HepG2 (cell line): ENCODE results near the gene CAPRIN1. TPM values are rescaled to one million over a fixed set of nuclear protein-coding genes. Genes with fewer than 3 reads are reported as not detected.

Experiments
- GLI4 ChIP-seq: sonication (generic); formaldehyde crosslinking; IDR thresholded peaks from 2 replicates; pipeline ENCODE4 v1.5.1; 2020; ENCODE audit warnings: missing genetic modification reagents, mild to moderate bottlenecking, moderate library complexity, borderline replicate concordance
- ZNF558 ChIP-seq: sonication (generic); formaldehyde crosslinking; IDR thresholded peaks from 2 replicates; pipeline ENCODE4 v1.9.0; 2022; ENCODE audit warnings: mild to moderate bottlenecking, missing genetic modification reagents, borderline replicate concordance
- ZNF678 ChIP-seq: sonication (generic); formaldehyde crosslinking; IDR thresholded peaks from 2 replicates; pipeline ENCODE4 v1.4.0; 2020; ENCODE audit warnings: mild to moderate bottlenecking, missing genetic modification reagents
- polyA plus RNA-seq, 8 experiments: library from polyadenylated mRNA; depleted of rRNA in 3 of 8; stranded (reverse) in 7 of 8; unstranded in 1 of 8; fragments of >200 nt; fragmentation: Illumina TruSeq in 4 of 8; extraction: Trizol in 4 of 8; gene quantifications; 2 replicates each; pipeline versions ENCODE4 v1.2.1 to v1.2.3, GENCODE V29; 2011 to 2016; ENCODE audit warnings: low read depth in 4 of 8, missing spikeins in 1 of 8, mixed read lengths in 1 of 8; ENCODE audit not compliant: insufficient read depth in 1 of 8
- total RNA-seq, 5 experiments: library from RNA; depleted of rRNA; stranded (reverse); fragments of >200 nt; fragmentation: Illumina TruSeq; extraction: Trizol; gene quantifications; 2 replicates each; pipeline ENCODE4 v1.2.3, GENCODE V29; 2016; ENCODE audit warnings: low read depth in 1 of 5
- TF ChIP-seq, protein P1 (sequence below): sonication (generic); formaldehyde crosslinking; IDR thresholded peaks from 2 replicates; pipeline ENCODE4 v1.4.0; 2020; ENCODE audit warnings: mild to moderate bottlenecking, missing genetic modification reagents

The CAPRIN1 gene
- total and polyA plus RNA-seq, 2 of the 13 experiments (the other 11 are each of a cell fraction or from before 2014, with no cell fraction given) = 114 to 162 TPM

DNA sequence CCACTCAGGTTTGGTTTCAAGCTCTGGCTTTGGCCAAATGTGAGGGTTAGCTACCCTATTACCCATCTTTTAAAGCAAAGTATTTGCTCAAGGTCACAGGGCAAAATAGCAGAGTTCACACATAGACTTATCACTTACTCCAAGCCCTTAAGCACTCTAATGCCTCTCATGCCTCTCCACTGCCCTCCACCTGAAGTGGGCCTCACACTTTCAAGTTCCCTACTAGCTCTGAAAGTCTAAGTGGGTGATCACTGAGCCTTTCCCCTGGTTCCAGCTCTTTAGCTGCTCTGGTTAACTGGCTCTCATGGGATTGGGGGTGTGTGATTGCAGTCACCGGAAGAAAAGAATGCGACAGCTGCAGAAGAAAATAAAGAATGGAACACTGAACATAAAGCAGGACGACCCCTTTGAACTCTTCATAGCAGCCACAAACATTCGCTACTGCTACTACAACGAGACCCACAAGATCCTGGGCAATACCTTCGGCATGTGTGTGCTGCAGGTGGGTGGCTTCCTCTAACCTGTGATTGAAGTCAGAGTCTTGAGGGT, 60.3 kb downstream of the CAPRIN1 start (continued):
- TF ChIP-seq, protein P1, sequence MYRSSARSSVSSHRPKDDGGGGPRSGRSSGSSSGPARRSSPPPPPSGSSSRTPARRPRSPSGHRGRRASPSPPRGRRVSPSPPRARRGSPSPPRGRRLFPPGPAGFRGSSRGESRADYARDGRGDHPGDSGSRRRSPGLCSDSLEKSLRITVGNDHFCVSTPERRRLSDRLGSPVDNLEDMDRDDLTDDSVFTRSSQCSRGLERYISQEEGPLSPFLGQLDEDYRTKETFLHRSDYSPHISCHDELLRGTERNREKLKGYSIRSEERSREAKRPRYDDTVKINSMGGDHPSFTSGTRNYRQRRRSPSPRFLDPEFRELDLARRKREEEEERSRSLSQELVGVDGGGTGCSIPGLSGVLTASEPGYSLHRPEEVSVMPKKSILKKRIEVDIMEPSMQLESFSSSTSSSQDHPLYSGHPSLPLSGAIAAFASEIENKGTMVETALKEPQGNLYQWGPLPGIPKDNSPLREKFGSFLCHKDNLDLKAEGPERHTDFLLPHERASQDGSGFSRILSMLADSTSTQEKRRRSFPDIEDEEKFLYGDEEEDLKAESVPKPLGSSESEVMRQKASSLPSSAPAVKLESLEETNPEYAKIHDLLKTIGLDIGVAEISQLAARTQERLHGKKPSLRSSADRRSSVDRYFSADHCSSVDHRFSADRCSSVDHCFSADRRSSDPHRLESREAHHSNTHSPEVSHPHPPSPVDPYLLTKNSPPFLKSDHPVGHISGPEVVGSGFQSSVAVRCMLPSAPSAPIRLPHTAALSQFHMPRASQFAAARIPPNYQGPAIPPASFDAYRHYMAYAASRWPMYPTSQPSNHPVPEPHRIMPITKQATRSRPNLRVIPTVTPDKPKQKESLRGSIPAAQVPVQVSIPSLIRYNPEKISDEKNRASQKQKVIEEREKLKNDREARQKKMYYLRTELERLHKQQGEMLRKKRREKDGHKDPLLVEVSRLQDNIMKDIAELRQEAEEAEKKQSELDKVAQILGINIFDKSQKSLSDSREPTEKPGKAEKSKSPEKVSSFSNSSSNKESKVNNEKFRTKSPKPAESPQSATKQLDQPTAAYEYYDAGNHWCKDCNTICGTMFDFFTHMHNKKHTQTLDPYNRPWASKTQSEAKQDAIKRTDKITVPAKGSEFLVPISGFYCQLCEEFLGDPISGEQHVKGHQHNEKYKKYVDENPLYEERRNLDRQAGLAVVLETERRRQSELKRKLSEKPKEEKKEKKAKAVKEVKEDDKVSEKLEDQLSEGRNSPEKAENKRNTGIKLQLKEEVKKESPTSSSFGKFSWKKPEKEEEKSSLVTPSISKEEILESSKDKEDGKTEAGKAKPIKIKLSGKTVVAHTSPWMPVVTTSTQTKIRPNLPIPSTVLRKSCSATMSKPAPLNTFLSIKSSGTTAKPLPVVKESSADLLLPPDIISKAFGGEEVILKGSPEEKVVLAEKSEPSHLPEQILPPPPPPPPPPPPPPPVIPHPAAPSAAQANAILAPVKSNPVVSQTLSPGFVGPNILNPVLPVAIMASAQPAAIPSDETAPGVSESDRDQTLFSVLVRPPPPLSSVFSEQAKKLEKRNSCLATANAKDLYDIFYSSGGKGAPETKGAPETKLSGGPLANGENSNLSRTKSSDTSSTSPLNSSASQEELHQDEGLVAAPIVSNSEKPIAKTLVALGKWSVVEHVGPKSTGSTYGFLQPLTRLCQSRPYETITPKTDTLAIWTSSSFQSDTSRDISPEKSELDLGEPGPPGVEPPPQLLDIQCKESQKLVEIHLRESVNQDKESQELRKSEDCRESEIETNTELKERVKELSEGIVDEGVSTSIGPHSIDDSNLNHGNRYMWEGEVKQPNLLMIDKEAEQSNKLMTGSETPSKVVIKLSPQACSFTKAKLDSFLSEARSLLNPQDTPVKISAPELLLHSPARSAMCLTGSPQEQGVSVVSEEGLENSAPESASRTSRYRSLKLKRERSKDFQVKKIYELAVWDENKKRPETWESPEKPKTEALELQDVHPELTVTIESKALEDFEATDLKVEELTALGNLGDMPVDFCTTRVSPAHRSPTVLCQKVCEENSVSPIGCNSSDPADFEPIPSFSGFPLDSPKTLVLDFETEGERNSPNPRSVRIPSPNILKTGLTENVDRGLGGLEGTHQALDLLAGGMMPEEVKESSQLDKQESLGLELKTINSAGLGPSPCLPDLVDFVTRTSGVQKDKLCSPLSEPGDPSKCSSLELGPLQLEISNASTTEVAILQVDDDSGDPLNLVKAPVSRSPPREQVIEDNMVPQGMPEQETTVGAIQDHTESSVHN (CRISPR knock-in tag) = no peak
- TF ChIP-seq ZNF558 (CRISPR knock-in tag) (no peak), ZNF678 (no peak), GLI4 (CRISPR knock-in tag) (no peak)
